HG02571 (cell line): ENCODE data around the gene GRAMD1B.
"Not testable (repeated sequence)": the region's sequence is repeated elsewhere in the genome, so short reads cannot be mapped to it uniquely, and the experiment has no call there.

Source experiments
- ATAC-seq: cut with Tn5 transposase; IDR thresholded peaks from one replicate; pipeline ENCODE4 v1.9.1; 2021; ENCODE audit warnings: mild to moderate bottlenecking, moderate library complexity; ENCODE audit not compliant: unreplicated experiment

The GRAMD1B gene

GRCh38 chr11:123560006-123560405 is 129.9 kb downstream of the GRAMD1B start:
- peak; percentile 56 for ATAC-seq

- no peak for ATAC-seq
Observed at GRCh38 chr11:123561431-123561800, 131.3 kb downstream of the GRAMD1B start.

- ATAC-seq, result no peak
Observed at GRCh38 chr11:123562158-123562557, 132.1 kb downstream of the GRAMD1B start.

GRCh38 chr11:123562829-123563228 is 132.8 kb downstream of the GRAMD1B start:
- ATAC-seq, result no peak

- ATAC-seq, result no peak
Observed at GRCh38 chr11:123564221-123564620, 134.2 kb downstream of the GRAMD1B start.

- ATAC-seq, result no peak
Observed at GRCh38 chr11:123566852-123567251, 136.8 kb downstream of the GRAMD1B start.

GRCh38 chr11:123567466-123567865 is 137.4 kb downstream of the GRAMD1B start:
- ATAC-seq, result no peak

GRCh38 chr11:123568367-123568870 is 138.3 kb downstream of the GRAMD1B start:
- ATAC-seq, result no peak

GRCh38 chr11:123569393-123569792 is 139.3 kb downstream of the GRAMD1B start:
- no peak for ATAC-seq

GRCh38 chr11:123570939-123571580 is 141.0 kb downstream of the GRAMD1B start:
- ATAC-seq, result no peak

GRCh38 chr11:123572791-123573190 is 142.7 kb downstream of the GRAMD1B start:
- not testable (repeated sequence) for ATAC-seq

GRCh38 chr11:123573286-123573685 is 143.2 kb downstream of the GRAMD1B start:
- no peak for ATAC-seq

GRCh38 chr11:123575441-123575840 is 145.4 kb downstream of the GRAMD1B start:
- ATAC-seq, result no peak

- no peak for ATAC-seq
Observed at GRCh38 chr11:123576082-123576481, 146.0 kb downstream of the GRAMD1B start.

GRCh38 chr11:123576501-123576900 is 146.4 kb downstream of the GRAMD1B start:
- ATAC-seq, result no peak

GRCh38 chr11:123577081-123577598 is 147.1 kb downstream of the GRAMD1B start:
- ATAC-seq, result no peak

- ATAC-seq, result no peak
Observed at GRCh38 chr11:123578778-123579481, 148.9 kb downstream of the GRAMD1B start.

- no peak for ATAC-seq
Observed at GRCh38 chr11:123579482-123579812, 149.4 kb downstream of the GRAMD1B start.

GRCh38 chr11:123580137-123580536 is 150.1 kb downstream of the GRAMD1B start:
- ATAC-seq, result no peak

- ATAC-seq, result peak; percentile 76
Observed at GRCh38 chr11:123580557-123581275, 150.6 kb downstream of the GRAMD1B start.

GRCh38 chr11:123581651-123582399 is 151.8 kb downstream of the GRAMD1B start:
- no peak for ATAC-seq
